M059J (cell line): ENCODE measurements around the gene RHOA. TPM values are rescaled to one million over a fixed set of nuclear protein-coding genes. Genes with fewer than 3 reads are reported as not detected.
A peak's percentile ranks its signal among the peaks of the same experiment; 100 is the strongest.
"Not testable (repeated sequence)": the region's sequence is repeated elsewhere in the genome, so short reads cannot be mapped to it uniquely, and the experiment has no call there.

Experiments used
- DNase-seq: peaks from one replicate; pipeline ENCODE4 v3.0.0-alpha.2; 2012; ENCODE audit warnings: low read depth
- total RNA-seq: library from RNA; depleted of rRNA; stranded (reverse); fragments of >200 nt; shearing (Covaris generic); gene quantifications from 2 replicates; pipeline ENCODE4 v1.2.3, GENCODE V29; 2014

Gene RHOA
- total RNA-seq, 1 experiment from 2014 or later = 398 TPM

- no peak for DNase-seq
Observed at GRCh38 chr3:49362561-49362960, 49.2 kb downstream of the RHOA start.

GRCh38 chr3:49359623-49360022 lies 52.2 kb downstream of the RHOA start:
- peak; percentile 57 for DNase-seq

- DNase-seq = peak; percentile 34
Observed at GRCh38 chr3:49358884-49359225, 52.9 kb downstream of the RHOA start.

GRCh38 chr3:49358217-49358883 lies 53.4 kb downstream of the RHOA start, which contains the start of gene GPX1:
GPX1 (minus strand) TSS chr3:49358353; CDS start chr3:49358278, 75 bp downstream.
- DNase-seq = peak; percentile 92

- DNase-seq = peak; percentile 85
Observed at GRCh38 chr3:49357443-49358216, 54.1 kb downstream of the RHOA start.

GRCh38 chr3:49357095-49357442 lies 54.7 kb downstream of the RHOA start:
- not testable (repeated sequence) for DNase-seq

GRCh38 chr3:49352890-49353421 lies 58.8 kb downstream of the RHOA start:
- DNase-seq = no peak

- DNase-seq = no peak
Observed at GRCh38 chr3:49352281-49352680, 59.5 kb downstream of the RHOA start.

- DNase-seq = peak; percentile 75
Observed at GRCh38 chr3:49351521-49352011, 60.2 kb downstream of the RHOA start.

- no peak for DNase-seq
Observed at GRCh38 chr3:49349348-49350114, 62.2 kb downstream of the RHOA start.

GRCh38 chr3:49348361-49348760 lies 63.4 kb downstream of the RHOA start:
- not testable (repeated sequence) for DNase-seq

- peak; percentile 69 for DNase-seq
Observed at GRCh38 chr3:49346797-49347251, 65.0 kb downstream of the RHOA start.

- DNase-seq = no peak
Observed at GRCh38 chr3:49343163-49343562, 68.6 kb downstream of the RHOA start.

GRCh38 chr3:49341996-49342395 lies 69.8 kb downstream of the RHOA start:
- no peak for DNase-seq

- DNase-seq = peak; percentile 85
Observed at GRCh38 chr3:49339941-49340800, 71.6 kb downstream of the RHOA start, which contains the start of gene USP4. USP4 (minus strand) TSS chr3:49340053; CDS start chr3:49340024, 29 bp downstream.

GRCh38 chr3:49339581-49339940 lies 72.2 kb downstream of the RHOA start:
- peak; percentile 32 for DNase-seq

GRCh38 chr3:49333916-49334633 lies 77.7 kb downstream of the RHOA start:
- no peak for DNase-seq

GRCh38 chr3:49333091-49333490 lies 78.7 kb downstream of the RHOA start:
- peak; percentile 46 for DNase-seq

GRCh38 chr3:49329186-49329585 lies 82.6 kb downstream of the RHOA start:
- no peak for DNase-seq

GRCh38 chr3:49328350-49328749 lies 83.4 kb downstream of the RHOA start:
- DNase-seq = not testable (repeated sequence)
